RWPE2 (cell line): ENCODE results near the gene ENTR1.

ENCODE experiments used
- ATAC-seq: fragments of 200-7000 bp; cut with Tn5 transposase; 3 replicates; pipeline ENCODE4 v1.9.1; 2021; ENCODE audit warnings: low read depth
- DNase-seq: peaks from one replicate; pipeline ENCODE4 v3.0.0-alpha.2; 2020; ENCODE audit warnings: low spot score
- H3K27ac ChIP-seq: fragments of 450-650 bp; 2 replicates; pipeline ENCODE4 v1.5.1; 2017; ENCODE audit warnings: mild to moderate bottlenecking; ENCODE audit not compliant: poor library complexity, severe bottlenecking
- H3K27me3 ChIP-seq: fragments of 250-450 bp; sonication (Bioruptor Pico); 2 replicates; pipeline ENCODE4 v1.5.1; 2021; ENCODE audit warnings: mild to moderate bottlenecking, moderate library complexity; ENCODE audit not compliant: insufficient read depth, poor library complexity, severe bottlenecking
- H3K36me3 ChIP-seq: fragments of 250-450 bp; sonication (Bioruptor Pico); 2 replicates; pipeline ENCODE4 v1.5.1; 2020; ENCODE audit warnings: low read depth, mild to moderate bottlenecking, moderate library complexity
- H3K4me1 ChIP-seq: fragments of 250-450 bp; sonication (Bioruptor Pico); 2 replicates; pipeline ENCODE4 v1.5.1; 2021; ENCODE audit warnings: mild to moderate bottlenecking, moderate library complexity; ENCODE audit not compliant: insufficient read depth, poor library complexity, severe bottlenecking
- H3K4me3 ChIP-seq: fragments of 250-450 bp; sonication (Bioruptor Pico); 2 replicates; pipeline ENCODE4 v1.5.1; 2021; ENCODE audit warnings: mild to moderate bottlenecking, moderate library complexity; ENCODE audit not compliant: severe bottlenecking
- H3K9me3 ChIP-seq: fragments of 250-450 bp; sonication (Bioruptor Pico); 2 replicates; pipeline ENCODE4 v1.5.1; 2021; ENCODE audit warnings: mild to moderate bottlenecking, moderate library complexity; ENCODE audit not compliant: severe bottlenecking
- CTCF ChIP-seq: fragments of 450-650 bp; IDR thresholded peaks from one replicate; pipeline ENCODE4 v1.5.1; 2017; ENCODE audit warnings: mild to moderate bottlenecking, moderate library complexity; ENCODE audit not compliant: poor library complexity, severe bottlenecking

Gene ENTR1

GRCh38 chr9:136381311-136381710, 29.1 kb downstream of the ENTR1 start:
- no peak for ATAC-seq
- Histone ChIP-seq H3K36me3 (peaks cover 27% of the 10 kb centered on the region; the same call in 1 of the 2 replicates), H3K27me3 (no peaks in the 10 kb centered on the region), H3K27ac (no peak overlapping the region), H3K4me3 (no peak overlapping the region), H3K9me3 (no peaks in the 10 kb centered on the region), H3K4me1 (no peaks in the 10 kb centered on the region)
- no peak for DNase-seq
- TF ChIP-seq CTCF: no peak

- TF ChIP-seq CTCF: no peak
Measured at GRCh38 chr9:136380381-136380780, 30.0 kb downstream of the ENTR1 start.

GRCh38 chr9:136379891-136380290, 30.5 kb downstream of the ENTR1 start:
- no peaks in the 10 kb centered on the region for H3K27me3 ChIP-seq
- no peak for DNase-seq
- H3K27ac ChIP-seq: no peak overlapping the region
- no peak for TF ChIP-seq CTCF
- no peaks in the 10 kb centered on the region for H3K4me1 ChIP-seq
- no peak overlapping the region for H3K4me3 ChIP-seq
- peaks cover 18% of the 10 kb centered on the region; the same call in 1 of the 2 replicates for H3K36me3 ChIP-seq
- H3K9me3 ChIP-seq: no peaks in the 10 kb centered on the region
- ATAC-seq: no peak

More at GRCh38 chr9:136380381-136380780, 30.0 kb downstream of the ENTR1 start:
- Histone ChIP-seq H3K9me3 (no peaks in the 10 kb centered on the region), H3K36me3 (peaks cover 20% of the 10 kb centered on the region; the same call in 1 of the 2 replicates), H3K4me3 (no peak overlapping the region), H3K4me1 (no peaks in the 10 kb centered on the region), H3K27ac (no peak overlapping the region), H3K27me3 (no peaks in the 10 kb centered on the region)
- no peak for ATAC-seq
- no peak for DNase-seq

- no peak for TF ChIP-seq CTCF
- no peak for ATAC-seq
- no peak overlapping the region for H3K4me3 ChIP-seq
- DNase-seq: no peak
- peaks cover 14% of the 10 kb centered on the region; the same call in 1 of the 2 replicates for H3K36me3 ChIP-seq
- H3K9me3 ChIP-seq: no peaks in the 10 kb centered on the region
- H3K27me3 ChIP-seq: no peaks in the 10 kb centered on the region
- H3K27ac ChIP-seq: no peak overlapping the region
- H3K4me1 ChIP-seq: no peaks in the 10 kb centered on the region
Measured at GRCh38 chr9:136379401-136379800, 31.0 kb downstream of the ENTR1 start.

- no peak for ATAC-seq
Measured at GRCh38 chr9:136379003-136379287, 31.5 kb downstream of the ENTR1 start.

More at GRCh38 chr9:136379003-136379287, 31.5 kb downstream of the ENTR1 start:
- Histone ChIP-seq H3K4me3 (no peak overlapping the region), H3K9me3 (no peaks in the 10 kb centered on the region), H3K27ac (no peak overlapping the region), H3K36me3 (peaks cover 11% of the 10 kb centered on the region; the same call in 1 of the 2 replicates), H3K27me3 (no peaks in the 10 kb centered on the region), H3K4me1 (no peaks in the 10 kb centered on the region)
- no peak for TF ChIP-seq CTCF
- no peak for DNase-seq
